Head of caudate nucleus (tissue), 42 donors: Measurements from ENCODE around the gene THAP2.
A peak's percentile ranks its signal among the peaks of the same experiment; 100 is the strongest.
"Not testable (repeated sequence)": the region's sequence is repeated elsewhere in the genome, so short reads cannot be mapped to it uniquely, and the experiment has no call there.

Experiments used
- DNase-seq, 42 donors: peaks; one replicate each; pipeline versions ENCODE4 v3.0.0 to v3.0.0-alpha.2; 2020 to 2021; ENCODE audit warnings: mixed read lengths in 7 of 42
- intact Hi-C: fragments of 100-400 bp; cut with DNase I; formaldehyde crosslinking; loops from one replicate; pipeline ENCODE4 v1.15.0; 2022

The THAP2 gene

GRCh38 chr12:71693126-71693525 is 29.0 kb downstream of the THAP2 start:
- DNase-seq, result no peak
- intact Hi-C loops, result no loop called here

- intact Hi-C loops, DNase-seq: not testable (repeated sequence)
Observed at GRCh38 chr12:71693651-71694050, 29.6 kb downstream of the THAP2 start.

- intact Hi-C loops, result no loop called here
- DNase-seq, result no peak
Observed at GRCh38 chr12:71694099-71694820, 30.2 kb downstream of the THAP2 start.

GRCh38 chr12:71695782-71696181 is 31.7 kb downstream of the THAP2 start:
- DNase-seq, result no peak
- intact Hi-C loops, result no loop called here

GRCh38 chr12:71702181-71702580 is 38.1 kb downstream of the THAP2 start:
- DNase-seq, result not testable (repeated sequence)

GRCh38 chr12:71702590-71702989 is 38.5 kb downstream of the THAP2 start:
- no peak for DNase-seq

More at GRCh38 chr12:71702181-71702580, 38.1 kb downstream of the THAP2 start:
- intact Hi-C loops, result not testable (repeated sequence)

GRCh38 chr12:71703206-71703605 is 39.1 kb downstream of the THAP2 start:
- intact Hi-C loops, result no loop called here
- DNase-seq, result no peak

More at GRCh38 chr12:71702590-71702989, 38.5 kb downstream of the THAP2 start:
- intact Hi-C loops, result no loop called here

GRCh38 chr12:71704920-71705319 is 40.8 kb downstream of the THAP2 start:
- intact Hi-C loops, result no loop called here
- DNase-seq, result no peak

- intact Hi-C loops, result no loop called here
- DNase-seq, result no peak
Observed at GRCh38 chr12:71708658-71709057, 44.6 kb downstream of the THAP2 start.

GRCh38 chr12:71710276-71711125 is 46.4 kb downstream of the THAP2 start:
- intact Hi-C loops, result no loop called here
- no peak for DNase-seq

GRCh38 chr12:71718611-71719010 is 54.5 kb downstream of the THAP2 start:
- DNase-seq, result no peak
- intact Hi-C loops, result no loop called here

- intact Hi-C loops, result no loop called here
Observed at GRCh38 chr12:71719647-71720370, 55.7 kb downstream of the THAP2 start.

GRCh38 chr12:71721783-71722505 is 57.8 kb downstream of the THAP2 start:
- no peak for DNase-seq
- intact Hi-C loops, result no loop called here

More at GRCh38 chr12:71719647-71720370, 55.7 kb downstream of the THAP2 start:
- DNase-seq, result peak in 5 of 42 donors; percentile 6 to 44 (median 22)

GRCh38 chr12:71725011-71725410 is 60.9 kb downstream of the THAP2 start:
- DNase-seq, result no peak
- intact Hi-C loops, result no loop called here

GRCh38 chr12:71726548-71726947 is 62.4 kb downstream of the THAP2 start:
- no peak for DNase-seq
- intact Hi-C loops, result no loop called here

GRCh38 chr12:71727958-71728357 is 63.9 kb downstream of the THAP2 start:
- no peak for DNase-seq
- intact Hi-C loops, result no loop called here
